SK-N-SH treated with all-trans-retinoic acid at 6 μM for 48 hours (cell line): ENCODE measurements around the gene MIPEP.

Experiments
- ATAC-seq: fragments of 200-7000 bp; cut with Tn5 transposase; 3 replicates; pipeline ENCODE4 v1.9.1; 2020; ENCODE audit warnings: mild to moderate bottlenecking, moderate library complexity
- ARNTL ChIP-seq: fragments of 450-650 bp; formaldehyde crosslinking; IDR thresholded peaks from 2 replicates; pipeline ENCODE4 v1.5.0; 2020; ENCODE audit warnings: low read depth, mild to moderate bottlenecking, moderate library complexity, borderline replicate concordance
- BACH2 ChIP-seq: fragments of 250-450 bp; sonication (Bioruptor Pico); IDR thresholded peaks from 2 replicates; pipeline ENCODE4 v1.9.0; 2021; ENCODE audit warnings: mild to moderate bottlenecking, borderline replicate concordance
- CSDC2 ChIP-seq: fragments of 250-450 bp; sonication (Bioruptor Pico); IDR thresholded peaks from 2 replicates; pipeline ENCODE4 v1.5.0; 2020; ENCODE audit warnings: mild to moderate bottlenecking, moderate library complexity
- ESRRG ChIP-seq: fragments of 250-450 bp; sonication (Bioruptor Pico); IDR thresholded peaks from 2 replicates; pipeline ENCODE4 v1.6.1; 2021; ENCODE audit warnings: mild to moderate bottlenecking
- GLIS3 ChIP-seq: fragments of 250-450 bp; sonication (Bioruptor Pico); IDR thresholded peaks from 2 replicates; pipeline ENCODE4 v1.5.0; 2020; ENCODE audit warnings: mild to moderate bottlenecking, moderate library complexity
- OSR1 ChIP-seq: fragments of 250-450 bp; sonication (Bioruptor Pico); IDR thresholded peaks from 2 replicates; pipeline ENCODE4 v1.8.0; 2022; ENCODE audit warnings: moderate library complexity, mild to moderate bottlenecking, inconsistent platforms
- RARB ChIP-seq: fragments of 250-450 bp; sonication (Bioruptor Pico); IDR thresholded peaks from 2 replicates; pipeline ENCODE4 v1.8.0; 2021; ENCODE audit warnings: mild to moderate bottlenecking, moderate library complexity
- SNAI2 ChIP-seq: fragments of 250-450 bp; sonication (Bioruptor Pico); IDR thresholded peaks from 2 replicates; pipeline ENCODE4 v1.5.0; 2020; ENCODE audit warnings: mild to moderate bottlenecking, moderate library complexity
- TCF4 ChIP-seq: fragments of 250-450 bp; sonication (Bioruptor Pico); IDR thresholded peaks from 2 replicates; pipeline ENCODE4 v1.8.0; 2021; ENCODE audit warnings: mild to moderate bottlenecking, moderate library complexity, borderline replicate concordance
- TOX ChIP-seq: fragments of 250-450 bp; sonication (Bioruptor Pico); IDR thresholded peaks from 2 replicates; pipeline ENCODE4 v1.8.0; 2021; ENCODE audit warnings: mild to moderate bottlenecking, moderate library complexity, borderline replicate concordance
- ZC3H10 ChIP-seq: fragments of 250-450 bp; sonication (Bioruptor Pico); IDR thresholded peaks from 2 replicates; pipeline ENCODE4 v1.5.1; 2021; ENCODE audit warnings: mild to moderate bottlenecking, moderate library complexity
- ZFP3 ChIP-seq: fragments of 250-450 bp; sonication (Bioruptor Pico); IDR thresholded peaks from 2 replicates; pipeline ENCODE4 v1.5.0; 2020; ENCODE audit warnings: mild to moderate bottlenecking, moderate library complexity
- ZFP30 ChIP-seq: fragments of 450-650 bp; formaldehyde crosslinking; IDR thresholded peaks from 2 replicates; pipeline ENCODE4 v1.5.0; 2022; ENCODE audit warnings: mild to moderate bottlenecking, moderate library complexity
- ZNF565 ChIP-seq: fragments of 450-650 bp; formaldehyde crosslinking; conservative IDR thresholded peaks from 2 replicates; pipeline ENCODE4 v1.5.0; 2020; ENCODE audit warnings: low read depth, mild to moderate bottlenecking, moderate library complexity
- ZNF70 ChIP-seq: fragments of 450-650 bp; formaldehyde crosslinking; IDR thresholded peaks from 2 replicates; pipeline ENCODE4 v1.5.0; 2020; ENCODE audit warnings: mild to moderate bottlenecking, moderate library complexity
- ZNF8 ChIP-seq: fragments of 450-650 bp; formaldehyde crosslinking; IDR thresholded peaks from 2 replicates; pipeline ENCODE4 v1.5.0; 2020; ENCODE audit warnings: mild to moderate bottlenecking, moderate library complexity
- TF ChIP-seq, protein P1 (sequence below): fragments of 250-450 bp; sonication (Bioruptor Pico); IDR thresholded peaks from 2 replicates; pipeline ENCODE4 v1.8.0; 2021; ENCODE audit warnings: low read depth, mild to moderate bottlenecking, moderate library complexity, borderline replicate concordance
- TF ChIP-seq, protein P2 (sequence below): fragments of 250-450 bp; sonication (Bioruptor Pico); IDR thresholded peaks from 2 replicates; pipeline ENCODE4 v1.5.0; 2020; ENCODE audit warnings: mild to moderate bottlenecking, moderate library complexity
- TF ChIP-seq, protein P3 (sequence below): fragments of 250-450 bp; sonication (Bioruptor Pico); IDR thresholded peaks from 2 replicates; pipeline ENCODE4 v1.8.0; 2020; ENCODE audit warnings: mild to moderate bottlenecking, moderate library complexity, borderline replicate concordance
- TF ChIP-seq, protein P4 (sequence below): fragments of 250-450 bp; sonication (Bioruptor Pico); IDR thresholded peaks from 2 replicates; pipeline ENCODE4 v1.5.1; 2021; ENCODE audit warnings: mild to moderate bottlenecking, moderate library complexity

The MIPEP gene

DNA sequence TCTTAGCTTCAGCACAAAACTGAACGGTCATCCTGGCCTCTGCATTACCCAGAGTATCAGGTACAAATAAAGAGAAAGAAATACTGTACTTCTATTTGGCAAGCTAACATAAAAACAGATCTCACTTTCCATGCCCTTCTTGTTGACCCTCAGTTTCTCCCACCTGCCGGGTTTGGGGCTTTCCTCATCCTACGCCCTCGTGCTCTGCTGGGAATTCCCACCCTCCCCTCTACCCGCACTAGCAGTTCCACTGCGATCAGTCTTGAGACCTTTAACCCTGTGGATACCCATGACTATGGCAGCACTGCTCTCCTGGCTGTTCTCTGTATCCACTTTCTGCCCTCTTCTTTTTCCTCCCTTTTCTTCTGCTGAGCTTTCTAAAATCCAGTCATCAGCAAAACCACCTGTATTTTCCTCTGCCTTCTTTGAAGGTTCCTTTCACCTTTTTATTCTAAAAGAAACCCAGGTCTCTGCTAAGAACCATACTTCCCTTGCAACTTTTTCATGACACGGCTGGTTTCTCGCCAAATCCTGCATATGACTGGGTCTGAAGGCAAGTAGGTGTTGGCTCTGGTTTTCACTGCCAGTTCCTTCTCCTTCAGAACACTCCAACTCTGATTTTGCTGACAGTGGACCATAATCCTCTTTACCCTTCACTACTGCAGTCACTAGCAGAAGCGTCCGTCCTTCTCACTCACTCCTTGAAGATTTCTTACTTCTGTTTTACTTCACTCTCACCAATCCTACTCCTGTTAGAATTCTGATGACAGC is 99.4 kb downstream of the MIPEP start (continued):
- TF ChIP-seq ZNF8 (no peak), BACH2 (CRISPR knock-in tag) (no peak)
- TF ChIP-seq, all 23 proteins: peak for 0

DNA sequence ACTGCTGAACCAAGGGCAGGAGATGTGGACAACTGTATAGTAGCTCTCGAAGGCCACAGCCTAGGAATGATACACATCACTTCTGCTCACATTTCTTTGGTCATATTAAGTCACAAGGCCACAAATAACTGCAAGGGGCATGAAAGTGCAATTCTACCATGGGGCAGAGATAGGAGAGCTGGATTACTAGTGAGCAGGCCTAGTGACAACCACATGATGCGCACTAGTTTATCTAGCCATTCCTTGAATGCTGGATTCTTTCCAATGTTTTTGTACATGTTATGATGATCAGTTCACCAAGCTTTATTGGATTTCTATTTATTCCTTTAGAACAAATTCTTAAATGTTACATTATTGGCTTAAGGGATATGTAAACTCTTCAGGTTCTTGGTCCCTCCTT is 100.7 kb downstream of the MIPEP start:
- TF ChIP-seq TCF4 (no peak), ZNF8 (no peak)
- no peak for ATAC-seq

DNA sequence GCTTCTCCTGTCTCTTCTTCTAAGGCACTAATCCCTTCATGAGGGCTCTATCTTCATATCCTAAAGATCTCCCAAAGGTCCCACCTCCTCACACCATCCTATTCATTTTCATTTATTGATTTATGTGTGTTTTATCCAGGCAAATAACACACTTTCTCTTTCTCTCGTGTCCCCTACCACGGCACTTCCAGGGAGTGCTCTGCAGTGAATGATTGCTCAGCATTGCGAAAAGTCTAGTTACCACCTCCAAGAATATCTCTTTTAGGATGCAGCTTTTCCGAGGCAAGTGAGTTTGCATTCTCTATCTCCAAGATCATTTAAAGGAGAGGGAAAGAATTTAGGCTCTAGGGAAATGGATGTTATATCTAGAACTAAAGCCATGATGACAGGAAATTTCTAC is 101.7 kb downstream of the MIPEP start:
- ATAC-seq: no peak
- TF ChIP-seq CSDC2 (CRISPR knock-in tag) (no peak), ZNF8 (no peak), GLIS3 (CRISPR knock-in tag) (no peak), OSR1 (no peak), TOX (CRISPR knock-in tag) (no peak), RARB (CRISPR knock-in tag) (no peak), ZC3H10 (CRISPR knock-in tag) (no peak), TCF4 (no peak), BACH2 (CRISPR knock-in tag) (no peak), ZNF70 (CRISPR knock-in tag) (no peak)
- TF ChIP-seq, protein P1, sequence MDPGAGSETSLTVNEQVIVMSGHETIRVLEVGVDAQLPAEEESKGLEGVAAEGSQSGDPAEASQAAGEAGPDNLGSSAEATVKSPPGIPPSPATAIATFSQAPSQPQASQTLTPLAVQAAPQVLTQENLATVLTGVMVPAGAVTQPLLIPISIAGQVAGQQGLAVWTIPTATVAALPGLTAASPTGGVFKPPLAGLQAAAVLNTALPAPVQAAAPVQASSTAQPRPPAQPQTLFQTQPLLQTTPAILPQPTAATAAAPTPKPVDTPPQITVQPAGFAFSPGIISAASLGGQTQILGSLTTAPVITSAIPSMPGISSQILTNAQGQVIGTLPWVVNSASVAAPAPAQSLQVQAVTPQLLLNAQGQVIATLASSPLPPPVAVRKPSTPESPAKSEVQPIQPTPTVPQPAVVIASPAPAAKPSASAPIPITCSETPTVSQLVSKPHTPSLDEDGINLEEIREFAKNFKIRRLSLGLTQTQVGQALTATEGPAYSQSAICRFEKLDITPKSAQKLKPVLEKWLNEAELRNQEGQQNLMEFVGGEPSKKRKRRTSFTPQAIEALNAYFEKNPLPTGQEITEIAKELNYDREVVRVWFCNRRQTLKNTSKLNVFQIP: no peak
- TF ChIP-seq, protein P2, sequence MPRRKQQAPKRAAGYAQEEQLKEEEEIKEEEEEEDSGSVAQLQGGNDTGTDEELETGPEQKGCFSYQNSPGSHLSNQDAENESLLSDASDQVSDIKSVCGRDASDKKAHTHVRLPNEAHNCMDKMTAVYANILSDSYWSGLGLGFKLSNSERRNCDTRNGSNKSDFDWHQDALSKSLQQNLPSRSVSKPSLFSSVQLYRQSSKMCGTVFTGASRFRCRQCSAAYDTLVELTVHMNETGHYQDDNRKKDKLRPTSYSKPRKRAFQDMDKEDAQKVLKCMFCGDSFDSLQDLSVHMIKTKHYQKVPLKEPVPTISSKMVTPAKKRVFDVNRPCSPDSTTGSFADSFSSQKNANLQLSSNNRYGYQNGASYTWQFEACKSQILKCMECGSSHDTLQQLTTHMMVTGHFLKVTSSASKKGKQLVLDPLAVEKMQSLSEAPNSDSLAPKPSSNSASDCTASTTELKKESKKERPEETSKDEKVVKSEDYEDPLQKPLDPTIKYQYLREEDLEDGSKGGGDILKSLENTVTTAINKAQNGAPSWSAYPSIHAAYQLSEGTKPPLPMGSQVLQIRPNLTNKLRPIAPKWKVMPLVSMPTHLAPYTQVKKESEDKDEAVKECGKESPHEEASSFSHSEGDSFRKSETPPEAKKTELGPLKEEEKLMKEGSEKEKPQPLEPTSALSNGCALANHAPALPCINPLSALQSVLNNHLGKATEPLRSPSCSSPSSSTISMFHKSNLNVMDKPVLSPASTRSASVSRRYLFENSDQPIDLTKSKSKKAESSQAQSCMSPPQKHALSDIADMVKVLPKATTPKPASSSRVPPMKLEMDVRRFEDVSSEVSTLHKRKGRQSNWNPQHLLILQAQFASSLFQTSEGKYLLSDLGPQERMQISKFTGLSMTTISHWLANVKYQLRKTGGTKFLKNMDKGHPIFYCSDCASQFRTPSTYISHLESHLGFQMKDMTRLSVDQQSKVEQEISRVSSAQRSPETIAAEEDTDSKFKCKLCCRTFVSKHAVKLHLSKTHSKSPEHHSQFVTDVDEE (CRISPR knock-in tag): no peak
- TF ChIP-seq, protein P3, sequence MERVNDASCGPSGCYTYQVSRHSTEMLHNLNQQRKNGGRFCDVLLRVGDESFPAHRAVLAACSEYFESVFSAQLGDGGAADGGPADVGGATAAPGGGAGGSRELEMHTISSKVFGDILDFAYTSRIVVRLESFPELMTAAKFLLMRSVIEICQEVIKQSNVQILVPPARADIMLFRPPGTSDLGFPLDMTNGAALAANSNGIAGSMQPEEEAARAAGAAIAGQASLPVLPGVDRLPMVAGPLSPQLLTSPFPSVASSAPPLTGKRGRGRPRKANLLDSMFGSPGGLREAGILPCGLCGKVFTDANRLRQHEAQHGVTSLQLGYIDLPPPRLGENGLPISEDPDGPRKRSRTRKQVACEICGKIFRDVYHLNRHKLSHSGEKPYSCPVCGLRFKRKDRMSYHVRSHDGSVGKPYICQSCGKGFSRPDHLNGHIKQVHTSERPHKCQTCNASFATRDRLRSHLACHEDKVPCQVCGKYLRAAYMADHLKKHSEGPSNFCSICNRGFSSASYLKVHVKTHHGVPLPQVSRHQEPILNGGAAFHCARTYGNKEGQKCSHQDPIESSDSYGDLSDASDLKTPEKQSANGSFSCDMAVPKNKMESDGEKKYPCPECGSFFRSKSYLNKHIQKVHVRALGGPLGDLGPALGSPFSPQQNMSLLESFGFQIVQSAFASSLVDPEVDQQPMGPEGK (CRISPR knock-in tag): no peak
- TF ChIP-seq, protein P4, sequence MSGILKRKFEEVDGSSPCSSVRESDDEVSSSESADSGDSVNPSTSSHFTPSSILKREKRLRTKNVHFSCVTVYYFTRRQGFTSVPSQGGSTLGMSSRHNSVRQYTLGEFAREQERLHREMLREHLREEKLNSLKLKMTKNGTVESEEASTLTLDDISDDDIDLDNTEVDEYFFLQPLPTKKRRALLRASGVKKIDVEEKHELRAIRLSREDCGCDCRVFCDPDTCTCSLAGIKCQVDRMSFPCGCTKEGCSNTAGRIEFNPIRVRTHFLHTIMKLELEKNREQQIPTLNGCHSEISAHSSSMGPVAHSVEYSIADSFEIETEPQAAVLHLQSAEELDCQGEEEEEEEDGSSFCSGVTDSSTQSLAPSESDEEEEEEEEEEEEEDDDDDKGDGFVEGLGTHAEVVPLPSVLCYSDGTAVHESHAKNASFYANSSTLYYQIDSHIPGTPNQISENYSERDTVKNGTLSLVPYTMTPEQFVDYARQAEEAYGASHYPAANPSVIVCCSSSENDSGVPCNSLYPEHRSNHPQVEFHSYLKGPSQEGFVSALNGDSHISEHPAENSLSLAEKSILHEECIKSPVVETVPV (CRISPR knock-in tag): no peak

DNA sequence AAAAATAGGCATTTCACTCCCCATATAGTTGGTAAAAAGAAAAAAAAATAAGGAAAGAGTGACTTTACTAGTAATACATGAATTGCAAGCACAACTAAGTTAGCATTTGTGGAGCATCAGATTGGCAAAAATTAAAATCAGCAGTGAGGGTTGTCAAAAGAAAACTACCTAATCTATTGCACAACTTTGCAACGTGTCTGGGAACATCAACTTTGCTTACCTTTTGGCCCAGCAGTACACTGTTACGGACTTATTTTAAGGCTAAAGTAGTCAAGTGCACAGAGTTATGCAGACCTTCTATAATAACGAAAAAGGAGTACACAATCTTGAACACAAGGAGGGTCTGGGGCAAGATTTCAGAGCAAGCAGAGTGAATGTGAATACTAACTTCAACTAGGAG is 102.6 kb downstream of the MIPEP start:
- ATAC-seq: no peak
- TF ChIP-seq RARB (CRISPR knock-in tag) (no peak), BACH2 (CRISPR knock-in tag) (no peak), ZC3H10 (CRISPR knock-in tag) (no peak), ZFP30 (CRISPR knock-in tag) (no peak), ZNF70 (CRISPR knock-in tag) (no peak), OSR1 (no peak), TCF4 (no peak), ZNF565 (CRISPR knock-in tag) (no peak), SNAI2 (CRISPR knock-in tag) (no peak), ZNF8 (no peak), TOX (CRISPR knock-in tag) (no peak), ESRRG (CRISPR knock-in tag) (no peak), ZFP3 (CRISPR knock-in tag) (no peak), ARNTL (CRISPR knock-in tag) (no peak), GLIS3 (CRISPR knock-in tag) (no peak)
- TF ChIP-seq, protein P1: no peak
- TF ChIP-seq, protein P2 (CRISPR knock-in tag): no peak
- TF ChIP-seq, protein P3 (CRISPR knock-in tag): no peak
